Activated CD4-positive, alpha-beta T cell treated with anti-CD3 and anti-CD28 coated beads, Interleukin-2, amount 10 ng/mL, durations not matched to agents 7 days and 5 days (primary cell): ENCODE measurements around the gene DTWD1. TPM values are rescaled to one million over a fixed set of nuclear protein-coding genes. Genes with fewer than 3 reads are reported as not detected.
"Not testable (repeated sequence)": the region's sequence is repeated elsewhere in the genome, so short reads cannot be mapped to it uniquely, and the experiment has no call there.

Source experiments
- CTCF ChIA-PET: fragments of 350-600 bp; sonication (Branson Sonifier 250); formaldehyde crosslinking; loops from one replicate; lab custom pipeline; 2021; ENCODE audit warnings: antibody characterized with exemption; lab: Charles Lee
- POLR2A ChIA-PET: fragments of 350-600 bp; sonication (Branson Sonifier 250); formaldehyde crosslinking; loops from one replicate; lab custom pipeline; 2021; ENCODE audit warnings: antibody characterized with exemption; lab: Charles Lee
- DNase-seq: peaks from one replicate; pipeline ENCODE4 v3.0.0-alpha.2; 2020
- H3K27ac Mint-ChIP-seq: one replicate; pipeline ENCODE4 v1.8.0; 2021; ENCODE audit warnings: mild to moderate bottlenecking, moderate library complexity, mixed read lengths
- H3K27me3 Mint-ChIP-seq: one replicate; pipeline ENCODE4 v1.8.0; 2021; ENCODE audit warnings: mixed read lengths
- H3K36me3 Mint-ChIP-seq: one replicate; pipeline ENCODE4 v1.8.0; 2021; ENCODE audit warnings: low read depth, mixed read lengths
- H3K4me1 Mint-ChIP-seq: one replicate; pipeline ENCODE4 v1.8.0; 2021; ENCODE audit warnings: mixed read lengths
- H3K4me3 Mint-ChIP-seq: one replicate; pipeline ENCODE4 v1.8.0; 2021; ENCODE audit warnings: mild to moderate bottlenecking, moderate library complexity, mixed read lengths
- H3K9me3 Mint-ChIP-seq: one replicate; pipeline ENCODE4 v1.8.0; 2021; ENCODE audit warnings: mixed read lengths
- total RNA-seq, 2 experiments: library from RNA; stranded (reverse); gene quantifications; one replicate each; pipeline ENCODE4 v1.2.3, GENCODE V29; 2021

The DTWD1 gene
- total RNA-seq, 2 experiments from 2014 or later: 13.7 to 16.7 TPM

GRCh38 chr15:49652922-49653321 is 32.1 kb downstream of the DTWD1 start:
- CTCF ChIA-PET: no interaction called here
- H3K36me3 Mint-ChIP-seq: peaks cover 2% of the 10 kb centered on the region
- no peak for DNase-seq
- H3K27ac Mint-ChIP-seq: no peak overlapping the region
- POLR2A ChIA-PET: no interaction called here
- no peak overlapping the region for H3K4me3 Mint-ChIP-seq
- H3K4me1 Mint-ChIP-seq: no peaks in the 10 kb centered on the region
- peaks cover 3% of the 10 kb centered on the region for H3K27me3 Mint-ChIP-seq
- H3K9me3 Mint-ChIP-seq: peaks cover 21% of the 10 kb centered on the region

- ChIA-PET POLR2A (no interaction called here), CTCF (no interaction called here)
- Mint-ChIP-seq H3K4me3 (no peak overlapping the region), H3K36me3 (no peaks in the 10 kb centered on the region), H3K27me3 (peaks cover 7% of the 10 kb centered on the region), H3K27ac (no peak overlapping the region), H3K4me1 (no peaks in the 10 kb centered on the region), H3K9me3 (peaks cover 22% of the 10 kb centered on the region)
- no peak for DNase-seq
Measured at GRCh38 chr15:49656734-49657133, 35.9 kb downstream of the DTWD1 start.

GRCh38 chr15:49664716-49665115 is 43.9 kb downstream of the DTWD1 start:
- H3K4me3 Mint-ChIP-seq: no peak overlapping the region
- H3K27me3 Mint-ChIP-seq: peaks cover 13% of the 10 kb centered on the region
- H3K4me1 Mint-ChIP-seq: no peaks in the 10 kb centered on the region
- CTCF ChIA-PET: no interaction called here
- no peaks in the 10 kb centered on the region for H3K9me3 Mint-ChIP-seq
- POLR2A ChIA-PET: no interaction called here
- H3K27ac Mint-ChIP-seq: no peak overlapping the region
- no peak for DNase-seq
- no peaks in the 10 kb centered on the region for H3K36me3 Mint-ChIP-seq

- H3K4me1 Mint-ChIP-seq, POLR2A ChIA-PET, DNase-seq, CTCF ChIA-PET, H3K27ac Mint-ChIP-seq, H3K36me3 Mint-ChIP-seq, H3K9me3 Mint-ChIP-seq, H3K4me3 Mint-ChIP-seq: not testable (repeated sequence)
- peaks cover 14% of the 10 kb centered on the region for H3K27me3 Mint-ChIP-seq
Measured at GRCh38 chr15:49666486-49666885, 45.6 kb downstream of the DTWD1 start.

- peaks cover 5% of the 10 kb centered on the region for H3K27me3 Mint-ChIP-seq
- no peak overlapping the region for H3K27ac Mint-ChIP-seq
- H3K4me1 Mint-ChIP-seq: no peaks in the 10 kb centered on the region
- no peaks in the 10 kb centered on the region for H3K9me3 Mint-ChIP-seq
- no peaks in the 10 kb centered on the region for H3K36me3 Mint-ChIP-seq
- POLR2A ChIA-PET: no interaction called here
- CTCF ChIA-PET: no interaction called here
- DNase-seq: no peak
- H3K4me3 Mint-ChIP-seq: no peak overlapping the region
Measured at GRCh38 chr15:49669288-49669687, 48.4 kb downstream of the DTWD1 start.

- Mint-ChIP-seq H3K27ac (no peak overlapping the region), H3K4me1 (no peaks in the 10 kb centered on the region), H3K4me3 (no peak overlapping the region), H3K36me3 (no peaks in the 10 kb centered on the region), H3K27me3 (peaks cover 22% of the 10 kb centered on the region), H3K9me3 (no peaks in the 10 kb centered on the region)
- DNase-seq: no peak
- POLR2A ChIA-PET: no interaction called here
- CTCF ChIA-PET: interaction anchor here (1.2 kb wide), 1 partner anchor 11 kb away, joined by 3 read pairs; no protein-coding TSS in a partner anchor
Measured at GRCh38 chr15:49673861-49674260, 53.0 kb downstream of the DTWD1 start.

- Mint-ChIP-seq H3K36me3 (no peaks in the 10 kb centered on the region), H3K27me3 (peaks cover 22% of the 10 kb centered on the region), H3K4me3 (no peak overlapping the region), H3K27ac (no peak overlapping the region), H3K9me3 (no peaks in the 10 kb centered on the region), H3K4me1 (no peaks in the 10 kb centered on the region)
- DNase-seq: no peak
- CTCF ChIA-PET: interaction anchor here (1.2 kb wide), 1 partner anchor 10 kb away, joined by 3 read pairs; no protein-coding TSS in a partner anchor
- POLR2A ChIA-PET: no interaction called here
Measured at GRCh38 chr15:49674370-49674769, 53.5 kb downstream of the DTWD1 start.

GRCh38 chr15:49675041-49675440 is 54.2 kb downstream of the DTWD1 start:
- POLR2A ChIA-PET: no interaction called here
- no peak overlapping the region for H3K4me3 Mint-ChIP-seq
- H3K27me3 Mint-ChIP-seq: peaks cover 19% of the 10 kb centered on the region
- CTCF ChIA-PET: no interaction called here
- DNase-seq: no peak
- H3K36me3 Mint-ChIP-seq: no peaks in the 10 kb centered on the region
- H3K4me1 Mint-ChIP-seq: no peaks in the 10 kb centered on the region
- H3K9me3 Mint-ChIP-seq: no peaks in the 10 kb centered on the region
- no peak overlapping the region for H3K27ac Mint-ChIP-seq

GRCh38 chr15:49678655-49679054 is 57.8 kb downstream of the DTWD1 start:
- no peaks in the 10 kb centered on the region for H3K36me3 Mint-ChIP-seq
- H3K9me3 Mint-ChIP-seq: no peaks in the 10 kb centered on the region
- DNase-seq: no peak
- ChIA-PET POLR2A (no interaction called here), CTCF (no interaction called here)
- H3K4me3 Mint-ChIP-seq: no peak overlapping the region
- peaks cover 26% of the 10 kb centered on the region for H3K27me3 Mint-ChIP-seq
- no peaks in the 10 kb centered on the region for H3K4me1 Mint-ChIP-seq
- no peak overlapping the region for H3K27ac Mint-ChIP-seq

GRCh38 chr15:49686599-49686998 is 65.8 kb downstream of the DTWD1 start:
- H3K36me3 Mint-ChIP-seq: no peaks in the 10 kb centered on the region
- no peaks in the 10 kb centered on the region for H3K9me3 Mint-ChIP-seq
- H3K4me1 Mint-ChIP-seq: no peaks in the 10 kb centered on the region
- DNase-seq: no peak
- H3K27ac Mint-ChIP-seq: no peak overlapping the region
- no peak overlapping the region for H3K4me3 Mint-ChIP-seq
- CTCF ChIA-PET: no interaction called here
- H3K27me3 Mint-ChIP-seq: peaks cover 4% of the 10 kb centered on the region
- POLR2A ChIA-PET: no interaction called here

GRCh38 chr15:49688135-49688790 is 67.4 kb downstream of the DTWD1 start:
- no peaks in the 10 kb centered on the region for H3K36me3 Mint-ChIP-seq
- DNase-seq: no peak
- CTCF ChIA-PET: no interaction called here
- H3K4me1 Mint-ChIP-seq: no peaks in the 10 kb centered on the region
- peaks cover 1% of the 10 kb centered on the region for H3K27me3 Mint-ChIP-seq
- H3K9me3 Mint-ChIP-seq: no peaks in the 10 kb centered on the region
- H3K27ac Mint-ChIP-seq: no peak overlapping the region
- POLR2A ChIA-PET: no interaction called here
- H3K4me3 Mint-ChIP-seq: no peak overlapping the region

GRCh38 chr15:49692514-49693090 is 71.8 kb downstream of the DTWD1 start:
- H3K9me3 Mint-ChIP-seq: no peaks in the 10 kb centered on the region
- POLR2A ChIA-PET: no interaction called here
- H3K4me1 Mint-ChIP-seq: no peaks in the 10 kb centered on the region
- H3K36me3 Mint-ChIP-seq: no peaks in the 10 kb centered on the region
- no peak overlapping the region for H3K4me3 Mint-ChIP-seq
- CTCF ChIA-PET: interaction anchor here (0.6 kb wide), 1 partner anchor 309 kb away, joined by 3 read pairs; no protein-coding TSS in a partner anchor
- H3K27me3 Mint-ChIP-seq: peaks cover 8% of the 10 kb centered on the region
- H3K27ac Mint-ChIP-seq: no peak overlapping the region
- DNase-seq: no peak

GRCh38 chr15:49693498-49693897 is 72.7 kb downstream of the DTWD1 start:
- Mint-ChIP-seq H3K27ac (no peak overlapping the region), H3K27me3 (peaks cover 8% of the 10 kb centered on the region), H3K4me3 (no peak overlapping the region), H3K36me3 (no peaks in the 10 kb centered on the region), H3K9me3 (no peaks in the 10 kb centered on the region), H3K4me1 (no peaks in the 10 kb centered on the region)
- POLR2A ChIA-PET: no interaction called here
- CTCF ChIA-PET: no interaction called here
- DNase-seq: no peak
